WI38 (cell line): ENCODE data around the gene AGR2.

Source experiments
- H3K4me3 ChIP-seq: 2 replicates; pipeline ENCODE4 v1.5.1; 2011; ENCODE audit warnings: low read depth, mild to moderate bottlenecking, control low read depth, low read length
- CTCF ChIP-seq: IDR thresholded peaks from 2 replicates; pipeline ENCODE4 v1.5.1; 2012; ENCODE audit warnings: low read depth, mild to moderate bottlenecking, control low read depth, low read length

Gene AGR2

GRCh38 chr7:16812542-16813231 lies 7.9 kb upstream of the AGR2 start:
- no peak for TF ChIP-seq CTCF

DNA sequence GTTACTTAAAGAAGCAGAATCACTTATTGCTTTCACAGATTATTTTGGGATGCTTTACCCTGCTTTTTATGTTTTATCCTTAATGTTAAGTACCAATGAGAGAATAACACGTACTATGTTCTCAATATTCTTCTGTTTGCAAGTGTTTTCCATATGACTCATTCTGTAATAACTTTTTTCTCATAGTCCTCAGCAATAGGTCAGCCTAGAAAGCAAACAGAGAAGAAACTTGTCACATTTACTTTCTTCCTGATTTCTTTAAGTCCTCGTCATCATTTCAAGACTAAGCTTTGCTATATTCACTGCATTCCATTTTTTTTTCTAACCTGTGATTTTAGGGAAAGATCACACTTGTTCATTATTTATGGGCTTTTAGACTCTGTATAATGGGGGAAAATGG lies 6.8 kb upstream of the AGR2 start:
- H3K4me3 ChIP-seq, result no peak overlapping the region
- no peak for TF ChIP-seq CTCF

More at GRCh38 chr7:16812542-16813231, 7.9 kb upstream of the AGR2 start:
- no peak overlapping the region for H3K4me3 ChIP-seq

DNA sequence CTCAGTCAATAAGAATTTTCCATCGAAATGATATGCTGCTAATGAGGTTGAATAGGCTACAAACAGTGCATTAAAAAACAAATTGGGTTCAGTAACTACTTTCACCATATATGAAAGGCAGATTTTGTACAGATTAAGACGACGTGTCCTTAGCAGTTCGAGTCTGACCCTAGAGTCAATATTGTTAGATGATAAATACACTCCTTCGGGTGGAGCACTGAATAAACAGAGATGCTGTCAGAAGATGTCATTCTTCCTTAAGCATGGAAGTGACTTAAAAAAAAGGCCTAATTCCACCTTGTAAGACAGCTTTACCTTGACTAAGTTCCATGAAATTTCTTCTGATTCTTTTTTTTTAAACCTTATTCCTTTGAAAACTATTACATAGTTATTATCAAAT lies 5.8 kb upstream of the AGR2 start:
- H3K4me3 ChIP-seq, result no peak overlapping the region
- no peak for TF ChIP-seq CTCF

DNA sequence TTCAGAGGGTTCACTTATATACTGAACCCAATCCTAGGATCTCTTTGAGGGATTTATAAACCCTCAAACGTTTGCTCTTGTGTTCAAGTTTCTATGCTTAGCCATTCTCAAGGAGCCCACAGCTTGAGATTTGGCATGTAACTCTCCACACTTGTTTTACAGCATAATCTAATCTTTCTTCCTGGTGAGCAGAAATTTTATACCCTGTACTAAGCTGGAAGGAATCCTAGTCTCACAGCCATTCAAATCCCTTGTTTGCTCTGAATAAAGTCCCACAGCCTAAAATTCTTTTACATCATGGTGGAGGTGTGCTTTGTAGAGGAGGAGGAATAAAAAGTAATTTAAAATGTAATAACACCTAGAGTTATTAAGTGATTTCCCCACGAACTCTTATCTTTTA lies 5.3 kb upstream of the AGR2 start:
- TF ChIP-seq CTCF, result no peak
- H3K4me3 ChIP-seq, result no peak overlapping the region

- no peak overlapping the region for H3K4me3 ChIP-seq
- no peak for TF ChIP-seq CTCF
These were observed 642 bp upstream of the AGR2 start for GRCh38 chr7:16805441-16805840.

GRCh38 chr7:16803881-16804673 lies 722 bp downstream of the AGR2 start:
- no peak overlapping the region for H3K4me3 ChIP-seq

More at GRCh38 chr7:16803881-16804673, 722 bp downstream of the AGR2 start:
- no peak for TF ChIP-seq CTCF
